SK-N-SH treated with all-trans-retinoic acid at 6 μM for 48 hours (cell line): ENCODE data around the gene ATP23.

Source experiments
- ATAC-seq: fragments of 200-7000 bp; cut with Tn5 transposase; 3 replicates; pipeline ENCODE4 v1.9.1; 2020; ENCODE audit warnings: mild to moderate bottlenecking, moderate library complexity
- ARNTL ChIP-seq: fragments of 450-650 bp; formaldehyde crosslinking; IDR thresholded peaks from 2 replicates; pipeline ENCODE4 v1.5.0; 2020; ENCODE audit warnings: low read depth, mild to moderate bottlenecking, moderate library complexity, borderline replicate concordance
- BACH2 ChIP-seq: fragments of 250-450 bp; sonication (Bioruptor Pico); IDR thresholded peaks from 2 replicates; pipeline ENCODE4 v1.9.0; 2021; ENCODE audit warnings: mild to moderate bottlenecking, borderline replicate concordance
- CSDC2 ChIP-seq: fragments of 250-450 bp; sonication (Bioruptor Pico); IDR thresholded peaks from 2 replicates; pipeline ENCODE4 v1.5.0; 2020; ENCODE audit warnings: mild to moderate bottlenecking, moderate library complexity
- ESRRG ChIP-seq: fragments of 250-450 bp; sonication (Bioruptor Pico); IDR thresholded peaks from 2 replicates; pipeline ENCODE4 v1.6.1; 2021; ENCODE audit warnings: mild to moderate bottlenecking
- GLIS3 ChIP-seq: fragments of 250-450 bp; sonication (Bioruptor Pico); IDR thresholded peaks from 2 replicates; pipeline ENCODE4 v1.5.0; 2020; ENCODE audit warnings: mild to moderate bottlenecking, moderate library complexity
- ISL1 ChIP-seq: fragments of 250-450 bp; sonication (Bioruptor Pico); IDR thresholded peaks from 2 replicates; pipeline ENCODE4 v2.1.2; 2022; ENCODE audit warnings: mild to moderate bottlenecking, moderate library complexity
- OSR1 ChIP-seq: fragments of 250-450 bp; sonication (Bioruptor Pico); IDR thresholded peaks from 2 replicates; pipeline ENCODE4 v1.8.0; 2022; ENCODE audit warnings: moderate library complexity, mild to moderate bottlenecking, inconsistent platforms
- PPARA ChIP-seq: fragments of 250-450 bp; sonication (Bioruptor Pico); IDR thresholded peaks from 2 replicates; pipeline ENCODE4 v1.5.0; 2020; ENCODE audit warnings: mild to moderate bottlenecking, borderline replicate concordance
- RARB ChIP-seq: fragments of 250-450 bp; sonication (Bioruptor Pico); IDR thresholded peaks from 2 replicates; pipeline ENCODE4 v1.8.0; 2021; ENCODE audit warnings: mild to moderate bottlenecking, moderate library complexity
- SNAI2 ChIP-seq: fragments of 250-450 bp; sonication (Bioruptor Pico); IDR thresholded peaks from 2 replicates; pipeline ENCODE4 v1.5.0; 2020; ENCODE audit warnings: mild to moderate bottlenecking, moderate library complexity
- TCF4 ChIP-seq: fragments of 250-450 bp; sonication (Bioruptor Pico); IDR thresholded peaks from 2 replicates; pipeline ENCODE4 v1.8.0; 2021; ENCODE audit warnings: mild to moderate bottlenecking, moderate library complexity, borderline replicate concordance
- ZC3H10 ChIP-seq: fragments of 250-450 bp; sonication (Bioruptor Pico); IDR thresholded peaks from 2 replicates; pipeline ENCODE4 v1.5.1; 2021; ENCODE audit warnings: mild to moderate bottlenecking, moderate library complexity
- ZFP3 ChIP-seq: fragments of 250-450 bp; sonication (Bioruptor Pico); IDR thresholded peaks from 2 replicates; pipeline ENCODE4 v1.5.0; 2020; ENCODE audit warnings: mild to moderate bottlenecking, moderate library complexity
- ZFP30 ChIP-seq: fragments of 450-650 bp; formaldehyde crosslinking; IDR thresholded peaks from 2 replicates; pipeline ENCODE4 v1.5.0; 2022; ENCODE audit warnings: mild to moderate bottlenecking, moderate library complexity
- ZNF565 ChIP-seq: fragments of 450-650 bp; formaldehyde crosslinking; conservative IDR thresholded peaks from 2 replicates; pipeline ENCODE4 v1.5.0; 2020; ENCODE audit warnings: low read depth, mild to moderate bottlenecking, moderate library complexity
- ZNF70 ChIP-seq: fragments of 450-650 bp; formaldehyde crosslinking; IDR thresholded peaks from 2 replicates; pipeline ENCODE4 v1.5.0; 2020; ENCODE audit warnings: mild to moderate bottlenecking, moderate library complexity
- TF ChIP-seq, protein P1 (sequence below): fragments of 250-450 bp; sonication (Bioruptor Pico); IDR thresholded peaks from 2 replicates; pipeline ENCODE4 v1.5.0; 2020; ENCODE audit warnings: mild to moderate bottlenecking, moderate library complexity
- TF ChIP-seq, protein P2 (sequence below): fragments of 250-450 bp; sonication (Bioruptor Pico); IDR thresholded peaks from 2 replicates; pipeline ENCODE4 v1.5.1; 2020; ENCODE audit warnings: low read depth, mild to moderate bottlenecking, moderate library complexity
- TF ChIP-seq, protein P3 (sequence below): fragments of 250-450 bp; sonication (Bioruptor Pico); IDR thresholded peaks from 2 replicates; pipeline ENCODE4 v1.8.0; 2021; ENCODE audit warnings: low read depth, mild to moderate bottlenecking, moderate library complexity, borderline replicate concordance
- TF ChIP-seq, protein P4 (sequence below): fragments of 250-450 bp; sonication (Bioruptor Pico); IDR thresholded peaks from 2 replicates; pipeline ENCODE4 v1.8.0; 2020; ENCODE audit warnings: mild to moderate bottlenecking, moderate library complexity, borderline replicate concordance

The ATP23 gene

DNA sequence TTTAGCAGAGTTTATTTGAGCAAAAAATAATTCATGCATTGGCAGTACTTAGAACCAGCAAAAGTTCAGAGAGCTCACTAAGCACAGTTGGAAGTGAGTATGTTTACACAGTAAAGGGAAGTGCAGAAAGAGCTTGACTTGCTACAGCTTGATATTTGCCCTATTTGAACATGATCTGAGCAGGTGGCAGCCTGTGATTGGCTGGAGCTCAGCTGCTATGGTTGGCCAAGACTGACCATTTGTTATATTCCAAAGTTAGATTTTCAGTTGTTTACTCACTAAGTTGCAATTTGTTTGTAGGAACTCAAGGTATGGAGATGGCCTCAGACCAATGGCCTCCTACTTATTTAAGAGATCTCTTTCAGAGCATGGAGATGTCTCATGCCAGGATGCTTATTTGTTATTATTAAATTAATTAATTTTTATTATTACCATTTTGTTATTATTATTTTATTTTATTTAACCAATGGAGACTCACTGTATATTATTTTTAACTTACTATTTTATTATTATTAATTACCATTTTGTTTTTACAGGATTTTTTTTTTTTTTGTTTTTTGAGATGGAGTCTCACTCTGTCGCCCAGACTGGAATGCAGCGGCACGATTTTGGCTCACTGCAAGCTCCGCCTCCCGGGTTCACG lies 49.0 kb downstream of the ATP23 start (continued):
- TF ChIP-seq, protein P1, sequence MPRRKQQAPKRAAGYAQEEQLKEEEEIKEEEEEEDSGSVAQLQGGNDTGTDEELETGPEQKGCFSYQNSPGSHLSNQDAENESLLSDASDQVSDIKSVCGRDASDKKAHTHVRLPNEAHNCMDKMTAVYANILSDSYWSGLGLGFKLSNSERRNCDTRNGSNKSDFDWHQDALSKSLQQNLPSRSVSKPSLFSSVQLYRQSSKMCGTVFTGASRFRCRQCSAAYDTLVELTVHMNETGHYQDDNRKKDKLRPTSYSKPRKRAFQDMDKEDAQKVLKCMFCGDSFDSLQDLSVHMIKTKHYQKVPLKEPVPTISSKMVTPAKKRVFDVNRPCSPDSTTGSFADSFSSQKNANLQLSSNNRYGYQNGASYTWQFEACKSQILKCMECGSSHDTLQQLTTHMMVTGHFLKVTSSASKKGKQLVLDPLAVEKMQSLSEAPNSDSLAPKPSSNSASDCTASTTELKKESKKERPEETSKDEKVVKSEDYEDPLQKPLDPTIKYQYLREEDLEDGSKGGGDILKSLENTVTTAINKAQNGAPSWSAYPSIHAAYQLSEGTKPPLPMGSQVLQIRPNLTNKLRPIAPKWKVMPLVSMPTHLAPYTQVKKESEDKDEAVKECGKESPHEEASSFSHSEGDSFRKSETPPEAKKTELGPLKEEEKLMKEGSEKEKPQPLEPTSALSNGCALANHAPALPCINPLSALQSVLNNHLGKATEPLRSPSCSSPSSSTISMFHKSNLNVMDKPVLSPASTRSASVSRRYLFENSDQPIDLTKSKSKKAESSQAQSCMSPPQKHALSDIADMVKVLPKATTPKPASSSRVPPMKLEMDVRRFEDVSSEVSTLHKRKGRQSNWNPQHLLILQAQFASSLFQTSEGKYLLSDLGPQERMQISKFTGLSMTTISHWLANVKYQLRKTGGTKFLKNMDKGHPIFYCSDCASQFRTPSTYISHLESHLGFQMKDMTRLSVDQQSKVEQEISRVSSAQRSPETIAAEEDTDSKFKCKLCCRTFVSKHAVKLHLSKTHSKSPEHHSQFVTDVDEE (CRISPR knock-in tag), result no peak
- TF ChIP-seq, protein P2, sequence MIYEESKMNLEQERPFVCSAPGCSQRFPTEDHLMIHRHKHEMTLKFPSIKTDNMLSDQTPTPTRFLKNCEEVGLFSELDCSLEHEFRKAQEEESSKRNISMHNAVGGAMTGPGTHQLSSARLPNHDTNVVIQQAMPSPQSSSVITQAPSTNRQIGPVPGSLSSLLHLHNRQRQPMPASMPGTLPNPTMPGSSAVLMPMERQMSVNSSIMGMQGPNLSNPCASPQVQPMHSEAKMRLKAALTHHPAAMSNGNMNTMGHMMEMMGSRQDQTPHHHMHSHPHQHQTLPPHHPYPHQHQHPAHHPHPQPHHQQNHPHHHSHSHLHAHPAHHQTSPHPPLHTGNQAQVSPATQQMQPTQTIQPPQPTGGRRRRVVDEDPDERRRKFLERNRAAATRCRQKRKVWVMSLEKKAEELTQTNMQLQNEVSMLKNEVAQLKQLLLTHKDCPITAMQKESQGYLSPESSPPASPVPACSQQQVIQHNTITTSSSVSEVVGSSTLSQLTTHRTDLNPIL (CRISPR knock-in tag), result no peak

DNA sequence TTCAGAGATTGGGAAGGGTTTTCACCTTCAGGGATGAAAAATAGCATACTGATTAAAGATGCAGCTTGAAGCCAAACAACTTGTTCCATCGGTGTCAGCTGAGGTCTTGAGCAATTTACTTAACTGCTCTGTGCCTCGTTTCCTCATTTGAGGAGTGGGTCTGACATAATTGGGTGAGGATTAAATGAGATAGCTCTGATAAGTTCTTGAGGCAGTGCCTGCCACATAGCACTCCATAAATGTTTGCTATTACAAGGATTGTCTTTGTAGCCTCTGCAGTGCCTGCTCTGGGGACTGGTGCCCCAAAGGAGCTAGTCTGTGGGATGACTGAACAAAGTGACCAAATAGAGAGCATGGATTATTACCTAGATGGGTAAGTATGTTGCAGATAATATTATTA lies 50.6 kb downstream of the ATP23 start:
- TF ChIP-seq PPARA (CRISPR knock-in tag) (no peak), ZNF70 (CRISPR knock-in tag) (no peak), OSR1 (no peak)

DNA sequence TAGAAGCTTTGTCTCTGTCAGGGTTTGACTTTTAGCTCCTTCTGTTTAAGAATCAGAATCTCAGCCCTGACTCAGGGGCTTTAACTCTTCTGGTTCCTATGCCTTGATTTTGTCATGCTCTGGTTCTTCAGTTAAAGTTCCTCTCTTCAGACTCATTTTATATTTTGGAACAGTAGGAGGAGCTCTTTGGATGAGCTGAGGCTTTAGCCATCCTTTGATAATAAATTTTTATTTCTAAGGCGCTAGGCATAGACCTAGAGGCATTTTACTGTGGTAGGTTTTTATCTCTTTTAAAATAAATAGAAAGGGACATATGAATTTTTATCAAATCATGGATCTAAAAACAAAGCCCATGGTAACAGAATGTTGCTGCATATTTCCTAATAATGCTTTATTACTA lies 51.7 kb downstream of the ATP23 start:
- no peak for ATAC-seq
- no peak for TF ChIP-seq ESRRG (CRISPR knock-in tag)
- TF ChIP-seq ZFP3, result no peak
- no peak for TF ChIP-seq ISL1 (CRISPR knock-in tag)
- TF ChIP-seq CSDC2 (CRISPR knock-in tag), result no peak
- TF ChIP-seq, protein P2 (CRISPR knock-in tag), result no peak
- TF ChIP-seq ZNF70 (CRISPR knock-in tag), result no peak
- TF ChIP-seq TCF4, result no peak
- no peak for TF ChIP-seq ARNTL (CRISPR knock-in tag)
- no peak for TF ChIP-seq ZC3H10 (CRISPR knock-in tag)
- TF ChIP-seq SNAI2 (CRISPR knock-in tag), result no peak
- no peak for TF ChIP-seq PPARA (CRISPR knock-in tag)
- no peak for TF ChIP-seq ZNF565 (CRISPR knock-in tag)
- TF ChIP-seq, protein P3, sequence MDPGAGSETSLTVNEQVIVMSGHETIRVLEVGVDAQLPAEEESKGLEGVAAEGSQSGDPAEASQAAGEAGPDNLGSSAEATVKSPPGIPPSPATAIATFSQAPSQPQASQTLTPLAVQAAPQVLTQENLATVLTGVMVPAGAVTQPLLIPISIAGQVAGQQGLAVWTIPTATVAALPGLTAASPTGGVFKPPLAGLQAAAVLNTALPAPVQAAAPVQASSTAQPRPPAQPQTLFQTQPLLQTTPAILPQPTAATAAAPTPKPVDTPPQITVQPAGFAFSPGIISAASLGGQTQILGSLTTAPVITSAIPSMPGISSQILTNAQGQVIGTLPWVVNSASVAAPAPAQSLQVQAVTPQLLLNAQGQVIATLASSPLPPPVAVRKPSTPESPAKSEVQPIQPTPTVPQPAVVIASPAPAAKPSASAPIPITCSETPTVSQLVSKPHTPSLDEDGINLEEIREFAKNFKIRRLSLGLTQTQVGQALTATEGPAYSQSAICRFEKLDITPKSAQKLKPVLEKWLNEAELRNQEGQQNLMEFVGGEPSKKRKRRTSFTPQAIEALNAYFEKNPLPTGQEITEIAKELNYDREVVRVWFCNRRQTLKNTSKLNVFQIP (CRISPR knock-in tag), result no peak
- TF ChIP-seq, protein P4, sequence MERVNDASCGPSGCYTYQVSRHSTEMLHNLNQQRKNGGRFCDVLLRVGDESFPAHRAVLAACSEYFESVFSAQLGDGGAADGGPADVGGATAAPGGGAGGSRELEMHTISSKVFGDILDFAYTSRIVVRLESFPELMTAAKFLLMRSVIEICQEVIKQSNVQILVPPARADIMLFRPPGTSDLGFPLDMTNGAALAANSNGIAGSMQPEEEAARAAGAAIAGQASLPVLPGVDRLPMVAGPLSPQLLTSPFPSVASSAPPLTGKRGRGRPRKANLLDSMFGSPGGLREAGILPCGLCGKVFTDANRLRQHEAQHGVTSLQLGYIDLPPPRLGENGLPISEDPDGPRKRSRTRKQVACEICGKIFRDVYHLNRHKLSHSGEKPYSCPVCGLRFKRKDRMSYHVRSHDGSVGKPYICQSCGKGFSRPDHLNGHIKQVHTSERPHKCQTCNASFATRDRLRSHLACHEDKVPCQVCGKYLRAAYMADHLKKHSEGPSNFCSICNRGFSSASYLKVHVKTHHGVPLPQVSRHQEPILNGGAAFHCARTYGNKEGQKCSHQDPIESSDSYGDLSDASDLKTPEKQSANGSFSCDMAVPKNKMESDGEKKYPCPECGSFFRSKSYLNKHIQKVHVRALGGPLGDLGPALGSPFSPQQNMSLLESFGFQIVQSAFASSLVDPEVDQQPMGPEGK (CRISPR knock-in tag), result no peak
- no peak for TF ChIP-seq ZFP30 (CRISPR knock-in tag)
- TF ChIP-seq OSR1, result no peak
- no peak for TF ChIP-seq GLIS3 (CRISPR knock-in tag)

More for the DNA sequence above, 50.6 kb downstream of the ATP23 start:
- ATAC-seq, result no peak

DNA sequence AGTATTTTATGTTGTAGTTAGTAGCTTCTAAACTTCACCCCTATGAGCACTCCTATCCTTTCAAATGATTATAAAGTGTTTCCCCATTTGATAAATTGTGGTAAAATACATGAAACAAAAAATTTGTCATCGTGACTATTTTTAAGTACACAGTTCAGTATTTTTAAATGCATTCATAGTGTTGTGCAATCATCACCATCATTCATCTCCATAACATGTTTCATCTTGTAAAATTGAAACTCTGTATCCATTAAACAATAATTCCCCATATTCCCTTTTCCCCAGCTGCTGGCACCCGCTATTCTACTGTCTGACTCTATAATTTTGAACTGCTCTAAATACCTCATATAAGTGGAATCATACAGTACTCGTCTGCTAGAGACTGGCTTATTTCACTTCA lies 52.5 kb downstream of the ATP23 start:
- TF ChIP-seq, protein P2 (CRISPR knock-in tag), result no peak
- no peak for TF ChIP-seq RARB (CRISPR knock-in tag)
- TF ChIP-seq BACH2 (CRISPR knock-in tag), result no peak
- no peak for TF ChIP-seq GLIS3 (CRISPR knock-in tag)
- no peak for TF ChIP-seq ZC3H10 (CRISPR knock-in tag)
- no peak for TF ChIP-seq OSR1
- TF ChIP-seq ESRRG (CRISPR knock-in tag), result no peak
- TF ChIP-seq ZFP3, result no peak
- no peak for ATAC-seq
